GM23248 (cell line): ENCODE results near the gene DUSP16.

ENCODE experiments used
- EZH2 ChIP-seq: fragments of 200-600 bp; sonication (generic); IDR thresholded peaks from 2 replicates; pipeline ENCODE4 v1.6.1; 2018; ENCODE audit warnings: antibody characterized with exemption, mild to moderate bottlenecking; ENCODE audit not compliant: insufficient read depth, poor library complexity, severe bottlenecking
- EZH2phosphoT487 ChIP-seq: fragments of 200-600 bp; sonication (generic); IDR thresholded peaks from 2 replicates; pipeline ENCODE4 v1.6.1; 2018; ENCODE audit warnings: antibody characterized with exemption, moderate library complexity, mild to moderate bottlenecking, low read depth; ENCODE audit not compliant: insufficient read depth

GRCh38 chr12:12460935-12461922, 101.4 kb downstream of the DUSP16 start:
- TF ChIP-seq EZH2phosphoT487 (no peak), EZH2 (no peak)
